GM23338 (cell line): ENCODE data around the gene PPP4R2. TPM values are rescaled to one million over a fixed set of nuclear protein-coding genes. Genes with fewer than 3 reads are reported as not detected.
A peak's percentile ranks its signal among the peaks of the same experiment; 100 is the strongest.

Experiments used
- ATAC-seq: fragments of 200-7000 bp; cut with Tn5 transposase; 3 replicates; pipeline ENCODE4 v1.9.1; 2020
- DNase-seq: peaks from one replicate; pipeline ENCODE4 v3.0.0-alpha.2; 2015; ENCODE audit warnings: low spot score
- H2AFZ ChIP-seq: fragments of 200-600 bp; sonication (generic); 2 replicates; pipeline ENCODE4 v1.8.0; 2016; ENCODE audit warnings: antibody characterized with exemption, mild to moderate bottlenecking, moderate library complexity
- H3F3A ChIP-seq: fragments of 200-600 bp; sonication (generic); replicated peaks from 2 replicates; pipeline ENCODE4 v1.8.0; 2017; ENCODE audit warnings: antibody characterized with exemption, mixed run types, low read depth
- H3K27ac ChIP-seq: fragments of 200-600 bp; sonication (generic); 2 replicates; pipeline ENCODE4 v1.6.1; 2016; ENCODE audit warnings: low read depth
- H3K27me3 ChIP-seq: fragments of 200-600 bp; sonication (generic); 2 replicates; pipeline ENCODE4 v1.8.0; 2016; ENCODE audit warnings: mild to moderate bottlenecking, mixed run types, moderate library complexity; ENCODE audit not compliant: insufficient read depth
- H3K36me3 ChIP-seq: fragments of 200-600 bp; sonication (generic); 2 replicates; pipeline ENCODE4 v1.8.0; 2016; ENCODE audit warnings: mild to moderate bottlenecking; ENCODE audit not compliant: insufficient read depth
- H3K4me1 ChIP-seq: fragments of 200-600 bp; sonication (generic); 2 replicates; pipeline ENCODE4 v1.8.0; 2016; ENCODE audit warnings: mild to moderate bottlenecking, moderate library complexity; ENCODE audit not compliant: insufficient read depth
- H3K4me2 ChIP-seq: fragments of 200-600 bp; sonication (generic); 2 replicates; pipeline ENCODE4 v1.7.1; 2017; ENCODE audit warnings: mixed run types
- H3K4me3 ChIP-seq: fragments of 200-600 bp; sonication (generic); 2 replicates; pipeline ENCODE4 v1.6.1; 2016; ENCODE audit warnings: mixed run types
- H3K79me2 ChIP-seq: fragments of 200-600 bp; sonication (generic); replicated peaks from 2 replicates; pipeline ENCODE4 v1.8.0; 2017; ENCODE audit warnings: mild to moderate bottlenecking; ENCODE audit not compliant: insufficient read depth
- H3K9me2 ChIP-seq: fragments of 200-600 bp; sonication (generic); 2 replicates; pipeline ENCODE4 v1.8.0; 2017; ENCODE audit not compliant: insufficient read depth
- H4K20me1 ChIP-seq: fragments of 200-600 bp; sonication (generic); replicated peaks from 2 replicates; pipeline ENCODE4 v1.8.0; 2017; ENCODE audit warnings: mild to moderate bottlenecking; ENCODE audit not compliant: insufficient read depth
- H3K27ac Mint-ChIP-seq: 2 replicates; pipeline ENCODE4 v1.8.0; 2020; ENCODE audit warnings: inconsistent platforms, mild to moderate bottlenecking, moderate library complexity, mixed read lengths
- H3K27me3 Mint-ChIP-seq: 3 replicates; pipeline ENCODE4 v1.8.0; 2022; ENCODE audit warnings: low read depth, mild to moderate bottlenecking, moderate library complexity, mixed read lengths, inconsistent platforms; ENCODE audit not compliant: insufficient read depth, poor library complexity
- H3K36me3 Mint-ChIP-seq: 3 replicates; pipeline ENCODE4 v1.8.0; 2021; ENCODE audit warnings: low read depth, mild to moderate bottlenecking, inconsistent platforms, moderate library complexity, mixed read lengths
- H3K4me1 Mint-ChIP-seq: 3 replicates; pipeline ENCODE4 v1.8.0; 2020; ENCODE audit warnings: mild to moderate bottlenecking, inconsistent platforms, mixed read lengths
- H3K4me3 Mint-ChIP-seq: 3 replicates; pipeline ENCODE4 v1.8.0; 2021; ENCODE audit warnings: moderate library complexity, mild to moderate bottlenecking, inconsistent platforms, mixed read lengths
- H3K9me3 Mint-ChIP-seq: 3 replicates; pipeline ENCODE4 v1.8.0; 2020; ENCODE audit warnings: moderate library complexity, mild to moderate bottlenecking, inconsistent platforms, mixed read lengths
- CREB1 ChIP-seq: fragments of 250-450 bp; sonication (Bioruptor Pico); IDR thresholded peaks from 2 replicates; pipeline ENCODE4 v1.5.0; 2020; ENCODE audit warnings: low read depth, mild to moderate bottlenecking, moderate library complexity
- CTCF ChIP-seq, 2 experiments: fragments of 200-600 bp in 1 of 2; sonication (generic) in 1 of 2; conservative IDR thresholded peaks; 2 replicates each; pipeline versions ENCODE4 v1.5.1 to v1.6.1; 2016 to 2017; ENCODE audit warnings: antibody characterized with exemption in 2 of 2, low read depth in 2 of 2, mild to moderate bottlenecking in 2 of 2, moderate library complexity in 1 of 2
- ETS1 ChIP-seq: IDR thresholded peaks from 2 replicates; pipeline ENCODE4 v1.6.1; 2016; ENCODE audit warnings: antibody characterized with exemption
- EZH2 ChIP-seq: fragments of 200-600 bp; sonication (generic); IDR thresholded peaks from one replicate; pipeline ENCODE4 v1.8.0; 2017; ENCODE audit warnings: antibody characterized with exemption, mild to moderate bottlenecking, low read depth; ENCODE audit not compliant: unreplicated experiment
- EZH2phosphoT487 ChIP-seq: fragments of 200-600 bp; sonication (generic); IDR thresholded peaks from one replicate; pipeline ENCODE4 v1.8.1; 2018; ENCODE audit warnings: antibody characterized with exemption; ENCODE audit not compliant: unreplicated experiment
- JUNB ChIP-seq: IDR thresholded peaks from one replicate; pipeline ENCODE4 v1.6.1; 2016; ENCODE audit warnings: antibody characterized with exemption; ENCODE audit not compliant: unreplicated experiment
- POLR2AphosphoS5 ChIP-seq: IDR thresholded peaks from 2 replicates; pipeline ENCODE4 v1.6.1; 2016; ENCODE audit warnings: antibody characterized with exemption, low read depth
- REST ChIP-seq: IDR thresholded peaks from one replicate; pipeline ENCODE4 v1.6.1; 2018; ENCODE audit warnings: antibody characterized with exemption; ENCODE audit not compliant: unreplicated experiment
- STAT1 ChIP-seq: IDR thresholded peaks from one replicate; pipeline ENCODE4 v1.6.1; 2016; ENCODE audit warnings: antibody characterized with exemption; ENCODE audit not compliant: unreplicated experiment
- ZNF114 ChIP-seq: fragments of 250-450 bp; sonication (Bioruptor Pico); IDR thresholded peaks from 2 replicates; pipeline ENCODE4 v1.5.0; 2020; ENCODE audit warnings: mild to moderate bottlenecking, moderate library complexity
- ZNF331 ChIP-seq: fragments of 250-450 bp; sonication (Bioruptor Pico); IDR thresholded peaks from 2 replicates; pipeline ENCODE4 v1.5.0; 2020; ENCODE audit warnings: low read depth, mild to moderate bottlenecking, moderate library complexity
- polyA plus RNA-seq: library from polyadenylated mRNA; unstranded; fragments of >200 nt; fragmentation: Nextera tagmentation; extraction: Ambion mirVana; gene quantifications from 2 replicates; pipeline ENCODE4 v1.2.1, GENCODE V29; 2016
- total RNA-seq: library from RNA; depleted of rRNA; stranded (reverse); fragments of >200 nt; shearing (Covaris generic); gene quantifications from 2 replicates; pipeline ENCODE4 v1.2.3, GENCODE V29; 2014

PPP4R2 gene
- total and polyA plus RNA-seq, 2 experiments from 2014 or later, result 62.7 to 117 TPM

- Histone ChIP-seq H3K27me3 (no peaks in the 10 kb centered on the region), H4K20me1 (peaks cover 45% of the 10 kb centered on the region), H3K4me3 (peak overlapping the region; percentile 89), H2AFZ (no peak overlapping the region), H3K4me1 (peaks cover 30% of the 10 kb centered on the region), H3K9me2 (no peaks in the 10 kb centered on the region), H3K27ac (peak overlapping the region; percentile 89), H3K4me2 (peak overlapping the region; percentile 92), H3F3A (no peaks in the 10 kb centered on the region), H3K36me3 (peaks cover 17% of the 10 kb centered on the region; the same call in 1 of the 2 replicates), H3K79me2 (no peaks in the 10 kb centered on the region; the same call in 1 of the 2 replicates)
- Mint-ChIP-seq H3K9me3 (no peaks in the 10 kb centered on the region), H3K4me3 (peak overlapping the region; percentile 93), H3K4me1 (peaks cover 30% of the 10 kb centered on the region), H3K27me3 (peaks cover 12% of the 10 kb centered on the region), H3K27ac (peak overlapping the region; percentile 94), H3K36me3 (peaks cover 45% of the 10 kb centered on the region)
- TF ChIP-seq STAT1 (no peak), CTCF (conservative IDR thresholded peaks at IDR 0.05; ENCODE audit: low read depth in 2 of 2) (peak; percentile 57 to 67)
- peak; percentile 22 for ATAC-seq
- DNase-seq, result peak; percentile 75
Measured at GRCh38 chr3:72997421-72997961, 880 bp downstream of the PPP4R2 start.

GRCh38 chr3:72998466-72998865 is 1.9 kb downstream of the PPP4R2 start:
- H3K27ac ChIP-seq, result no peak overlapping the region
- H4K20me1 ChIP-seq, result peaks cover 54% of the 10 kb centered on the region
- no peaks in the 10 kb centered on the region; the same call in 1 of the 2 replicates for H3K79me2 ChIP-seq
- H3K4me3 ChIP-seq, result peak overlapping the region; percentile 89
- ATAC-seq (no peak), DNase-seq (no peak)
- H3K36me3 Mint-ChIP-seq, result peaks cover 53% of the 10 kb centered on the region
- no peaks in the 10 kb centered on the region for H3K9me2 ChIP-seq
- no peaks in the 10 kb centered on the region for H3K27me3 ChIP-seq
- H3K27me3 Mint-ChIP-seq, result peaks cover 12% of the 10 kb centered on the region
- H3K4me3 Mint-ChIP-seq, result peak overlapping the region; percentile 93
- H3F3A ChIP-seq, result no peaks in the 10 kb centered on the region
- H2AFZ ChIP-seq, result no peak overlapping the region
- H3K4me2 ChIP-seq, result peak overlapping the region; percentile 92
- peaks cover 30% of the 10 kb centered on the region for H3K4me1 ChIP-seq
- H3K9me3 Mint-ChIP-seq, result no peaks in the 10 kb centered on the region
- H3K4me1 Mint-ChIP-seq, result peaks cover 29% of the 10 kb centered on the region
- no peak overlapping the region for H3K27ac Mint-ChIP-seq
- H3K36me3 ChIP-seq, result peaks cover 17% of the 10 kb centered on the region; the same call in 1 of the 2 replicates
- no peak for TF ChIP-seq ZNF331 (CRISPR knock-in tag)
- TF ChIP-seq ZNF114 (CRISPR knock-in tag), result no peak
- TF ChIP-seq CTCF (conservative IDR thresholded peaks at IDR 0.05; ENCODE audit: low read depth in 2 of 2), result no peak
- TF ChIP-seq EZH2, result no peak
- TF ChIP-seq JUNB, result no peak
- TF ChIP-seq REST, result no peak
- no peak for TF ChIP-seq STAT1
- TF ChIP-seq ETS1, result no peak
- TF ChIP-seq CREB1, result no peak
- no peak for TF ChIP-seq EZH2phosphoT487
- TF ChIP-seq POLR2AphosphoS5, result no peak
